GM12872 (cell line): ENCODE results near the gene OTUD4.

Experiments
- CTCF ChIP-seq: IDR thresholded peaks from 3 replicates; pipeline ENCODE4 v1.5.1; 2011; ENCODE audit warnings: low read depth, mild to moderate bottlenecking, low read length, moderate library complexity; ENCODE audit not compliant: insufficient read depth

OTUD4 gene

GRCh38 chr4:145180298-145181090 is at the start of gene OTUD4:
Gene OTUD4 (minus strand): TSS chr4:145180589. CDS start chr4:145179973, 616 bp downstream.
- peak; percentile 35; the same call in 1 of the 3 replicates for TF ChIP-seq CTCF

- no peak for TF ChIP-seq CTCF
Observed at GRCh38 chr4:145219090-145219489, 38.7 kb upstream of the OTUD4 start.

- no peak for TF ChIP-seq CTCF
Observed at GRCh38 chr4:145218251-145218650, 37.9 kb upstream of the OTUD4 start.

- TF ChIP-seq CTCF, result no peak
Observed at GRCh38 chr4:145217349-145217748, 37.0 kb upstream of the OTUD4 start.

- TF ChIP-seq CTCF, result peak; percentile 49; the same call in 2 of the 3 replicates
Observed at GRCh38 chr4:145216535-145216934, 36.1 kb upstream of the OTUD4 start.

- TF ChIP-seq CTCF, result no peak
Observed at GRCh38 chr4:145213245-145213644, 32.9 kb upstream of the OTUD4 start.

GRCh38 chr4:145207934-145208333 is 27.5 kb upstream of the OTUD4 start:
- TF ChIP-seq CTCF, result no peak
